UCSD-AML1 (cell line): ENCODE results near the gene C1orf35.

ENCODE experiments used
- DNase-seq: peaks from one replicate; lab custom pipeline; 2025; ENCODE audit not compliant: unreplicated experiment; lab: John Stamatoyannopoulos, UW

Gene C1orf35

DNA sequence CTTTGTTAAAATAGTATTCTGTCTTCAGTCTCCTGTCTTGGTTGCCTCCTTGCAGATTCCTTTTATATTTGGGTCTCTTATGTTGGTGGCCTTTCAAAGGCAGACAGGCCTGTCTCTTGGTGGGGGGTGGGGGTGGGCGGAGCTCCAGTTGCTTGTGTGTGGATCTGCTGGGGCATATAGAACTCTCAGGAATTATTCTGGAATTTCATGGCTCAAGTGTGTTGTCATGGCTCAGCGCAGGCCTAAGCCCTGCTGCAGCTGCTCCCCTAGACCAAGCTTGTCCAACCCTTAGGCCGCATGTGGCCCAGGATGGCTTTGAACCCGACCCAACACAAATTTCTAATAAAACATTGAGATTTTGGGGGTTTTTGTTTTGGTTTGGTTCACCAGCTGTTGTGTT lies 8.0 kb downstream of the C1orf35 start:
- DNase-seq: no peak

DNA sequence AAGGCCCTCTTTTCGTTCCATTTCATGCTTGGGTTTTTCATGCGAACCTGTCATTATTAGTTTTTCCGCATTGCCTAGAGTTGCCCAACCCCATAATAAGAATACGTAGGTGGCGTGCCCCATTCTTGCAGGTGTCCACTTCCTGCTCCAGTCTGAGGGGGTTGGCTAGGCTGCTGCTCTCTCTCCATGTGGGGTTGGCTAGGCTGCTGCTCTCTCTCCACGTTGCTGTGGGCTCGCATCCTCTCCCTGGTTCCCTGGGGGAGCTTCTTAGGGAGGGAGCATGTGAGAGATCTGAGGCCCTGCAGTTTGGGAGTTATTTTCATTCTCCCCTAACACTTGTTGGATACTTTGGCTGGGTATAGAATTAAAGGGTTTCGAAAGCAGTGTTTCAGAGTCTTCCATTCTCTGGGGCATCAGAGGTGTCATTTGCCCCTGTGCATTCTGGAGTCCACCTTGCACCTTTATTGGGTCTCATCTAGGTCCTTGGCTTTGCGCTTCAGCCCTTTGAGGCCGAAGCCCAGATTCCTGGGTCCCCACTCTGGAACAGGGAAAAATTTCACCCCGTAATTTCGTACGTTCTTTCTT lies 8.6 kb downstream of the C1orf35 start:
- DNase-seq: no peak

DNA sequence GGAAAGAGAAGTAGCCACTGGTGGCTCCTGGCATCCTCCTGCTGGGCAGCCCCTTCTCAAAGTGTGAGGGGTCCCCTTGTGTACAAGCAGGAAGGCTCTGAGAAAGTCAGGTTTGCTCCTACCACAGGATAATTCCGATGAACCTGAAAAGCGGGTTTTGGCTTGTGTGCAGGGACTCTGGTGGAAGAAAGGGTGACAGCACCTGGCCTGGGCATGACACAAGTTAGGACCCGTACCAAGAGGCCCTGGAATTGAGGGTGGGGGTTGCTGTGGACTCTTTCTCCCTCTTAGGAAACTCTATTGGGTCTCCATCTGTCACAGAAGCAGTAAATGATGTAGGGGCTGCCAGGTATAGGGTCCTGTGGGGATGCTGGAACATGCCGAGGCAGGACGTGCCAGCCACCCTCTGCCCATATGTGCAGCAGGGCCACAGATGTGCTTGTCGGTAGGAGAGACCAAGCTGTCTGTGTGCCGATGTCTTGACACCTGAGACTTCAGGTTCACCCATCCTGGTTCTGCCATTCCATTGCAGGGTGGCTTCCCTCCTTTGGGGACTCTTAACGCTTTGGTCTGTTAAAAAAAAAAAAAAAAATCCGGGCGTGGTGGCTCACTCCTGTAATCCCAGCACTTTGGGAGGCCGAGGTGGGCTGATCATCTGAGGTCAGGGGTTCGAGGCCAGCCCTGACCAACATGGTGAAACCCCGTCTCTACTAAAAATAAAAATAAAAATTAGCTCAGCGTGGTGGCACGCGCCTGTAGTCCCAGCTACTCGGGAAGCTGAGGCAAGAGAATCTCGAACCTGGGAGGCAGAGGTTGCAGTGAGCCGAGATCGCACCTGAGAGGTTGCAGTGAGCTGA lies 9.8 kb downstream of the C1orf35 start:
- DNase-seq: no peak

DNA sequence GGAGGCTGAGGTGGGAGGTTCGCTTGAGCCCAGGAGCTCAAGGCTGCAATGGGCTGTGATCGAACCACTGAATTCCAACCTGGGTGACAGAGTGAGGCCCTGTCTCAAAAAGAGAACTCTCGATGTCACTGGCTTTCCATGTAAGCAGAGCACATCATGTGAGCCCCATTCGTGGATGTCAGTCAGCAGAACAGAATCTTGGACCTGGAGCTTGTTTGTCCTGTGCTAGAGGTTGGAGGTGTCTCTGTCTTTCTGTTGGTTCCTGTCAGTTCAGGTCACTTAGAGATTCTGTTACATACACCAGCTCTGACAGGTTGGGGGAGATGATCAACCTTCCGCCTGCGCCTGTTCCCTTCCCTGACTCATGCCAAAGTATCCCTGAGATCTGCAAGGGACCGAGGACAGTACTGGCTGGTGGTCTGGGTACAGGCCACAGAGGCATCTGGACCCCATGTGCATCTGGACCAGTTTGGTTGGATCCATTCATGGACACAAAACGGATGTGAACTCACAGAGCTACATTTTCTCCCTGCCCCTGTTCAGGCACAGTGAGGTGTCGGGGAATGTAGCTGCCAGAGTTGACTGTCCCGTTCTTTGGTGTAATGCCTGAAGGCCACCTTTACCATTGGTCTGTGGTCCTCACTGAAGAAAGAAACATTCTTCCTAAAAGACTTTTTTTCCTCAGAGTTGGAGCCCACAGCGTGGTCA lies 10.6 kb downstream of the C1orf35 start:
- DNase-seq: no peak

DNA sequence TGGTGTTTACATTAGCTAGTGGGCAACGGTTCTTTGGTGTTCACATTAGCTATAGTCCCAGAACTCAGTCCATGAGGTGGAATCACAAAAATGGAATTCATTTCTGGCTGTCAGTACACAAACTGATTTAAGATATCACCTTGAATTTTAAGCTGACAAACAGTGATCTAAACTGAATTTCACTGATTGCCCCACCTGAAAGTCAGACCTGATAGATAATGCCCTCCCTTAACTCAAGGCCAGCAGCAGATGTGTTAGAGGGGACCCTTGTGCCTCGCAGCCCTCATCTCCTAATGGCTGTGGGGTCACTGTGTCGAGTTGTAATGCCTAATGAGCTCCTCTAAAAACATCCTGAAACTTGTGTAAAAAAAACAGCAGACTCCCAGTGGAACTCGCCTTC lies 12.0 kb downstream of the C1orf35 start:
- DNase-seq: no peak

DNA sequence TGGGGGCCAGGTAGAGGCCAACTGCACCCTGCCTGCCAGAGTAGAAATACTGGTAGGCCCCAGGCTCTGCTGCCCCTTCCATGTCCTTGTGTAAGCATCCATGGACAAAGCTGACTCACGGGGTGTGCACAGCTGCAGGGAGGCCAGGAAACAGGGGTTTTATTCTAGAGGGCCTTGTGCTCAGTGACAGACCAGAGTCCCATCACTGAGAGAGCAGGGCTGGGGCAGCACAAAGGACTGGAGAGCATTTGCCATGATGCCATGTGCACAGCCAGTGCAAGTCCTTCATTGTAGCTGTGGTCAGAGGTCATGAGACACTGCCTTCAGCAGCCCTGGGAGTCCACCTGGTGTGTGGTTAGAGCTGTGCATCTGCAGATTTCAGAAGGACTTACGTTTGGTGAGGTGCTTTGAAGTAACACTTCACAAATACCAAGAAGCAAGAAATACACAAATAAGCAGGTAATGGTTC lies 12.5 kb downstream of the C1orf35 start:
- no peak for DNase-seq

DNA sequence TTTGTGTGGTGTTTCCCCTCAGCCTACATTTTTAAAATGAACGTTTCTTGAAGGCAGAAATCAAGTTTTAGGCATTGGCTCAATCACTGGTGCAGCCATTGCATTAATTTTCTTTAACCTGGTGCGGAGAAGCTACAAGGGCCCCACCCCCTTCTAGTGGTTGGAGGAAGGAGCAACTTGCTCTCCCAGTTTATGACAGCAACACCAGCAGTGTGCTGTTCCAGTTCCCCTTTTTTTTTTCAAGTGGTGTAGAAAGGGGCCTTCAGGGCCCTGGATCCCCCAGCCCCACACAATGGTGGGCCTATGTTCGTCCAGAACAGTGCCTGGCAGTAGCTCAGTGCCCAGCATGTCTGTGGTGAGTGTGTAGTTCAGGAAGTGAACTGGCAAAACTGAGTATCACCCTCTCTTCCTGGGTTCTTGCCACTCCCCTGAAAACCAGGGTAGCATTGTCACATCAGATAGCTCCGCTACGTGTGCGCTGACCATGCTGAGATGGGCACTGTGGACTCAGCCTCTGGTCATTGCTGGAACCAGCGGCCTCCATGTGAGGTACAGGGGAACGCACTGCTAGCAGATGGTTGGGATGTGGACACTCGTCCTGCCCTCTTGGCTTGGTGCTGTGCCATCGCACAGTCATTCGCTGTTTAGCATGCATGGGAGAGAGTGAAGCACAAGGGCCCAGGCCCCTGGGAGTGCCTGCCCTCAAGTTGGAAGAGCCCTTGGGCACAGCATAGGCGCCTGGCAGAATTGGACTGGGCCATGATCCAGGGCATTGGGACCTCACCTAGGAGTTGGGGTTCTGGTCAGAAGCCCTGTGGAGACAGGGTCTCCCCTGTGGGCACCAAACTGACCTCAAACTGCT lies 13.4 kb downstream of the C1orf35 start:
- DNase-seq: no peak

DNA sequence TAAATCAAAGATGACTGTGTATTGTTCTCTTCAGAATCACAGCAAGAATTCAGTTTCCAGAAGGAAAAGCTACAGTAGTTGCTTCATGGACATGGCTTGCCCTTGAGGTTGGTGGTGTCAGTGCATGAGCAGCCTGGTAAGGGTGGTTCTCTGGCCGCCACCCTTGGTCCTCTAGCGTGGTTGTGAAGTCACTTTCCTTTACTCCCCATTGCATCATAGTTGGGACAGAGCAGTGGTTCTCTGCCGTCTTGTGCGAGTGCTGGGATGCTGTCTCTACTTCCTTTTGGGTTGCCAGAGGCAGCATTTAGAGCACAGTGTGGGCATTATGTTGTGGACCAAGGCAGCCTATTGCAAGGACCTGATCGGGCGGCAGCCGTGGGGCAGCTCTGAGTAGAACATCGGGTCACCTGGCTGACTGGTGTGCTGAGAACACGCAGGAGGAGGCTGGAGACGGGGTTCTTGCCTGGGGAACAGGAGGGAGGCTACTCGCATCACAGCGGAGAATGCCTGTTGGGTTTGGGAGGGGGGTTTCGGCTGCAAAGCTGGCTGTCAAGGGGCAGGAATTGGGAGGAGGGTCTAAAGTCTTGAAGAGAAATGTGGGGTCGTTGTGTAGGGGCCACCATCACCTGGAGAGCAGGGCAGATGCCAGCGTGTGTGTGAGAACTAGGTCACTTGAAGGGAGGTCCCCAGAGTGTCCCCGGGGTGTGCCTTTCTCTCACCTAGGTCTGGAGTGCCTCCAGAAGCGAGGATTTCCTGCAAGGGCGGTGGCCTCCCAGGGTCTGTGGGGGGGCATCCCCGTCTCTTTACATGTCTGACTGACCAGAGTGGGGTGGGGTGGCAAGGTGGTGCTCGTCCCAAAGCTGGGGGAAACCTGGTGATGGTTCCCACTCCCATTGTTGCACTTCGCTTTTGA lies 14.3 kb downstream of the C1orf35 start:
- DNase-seq: no peak

DNA sequence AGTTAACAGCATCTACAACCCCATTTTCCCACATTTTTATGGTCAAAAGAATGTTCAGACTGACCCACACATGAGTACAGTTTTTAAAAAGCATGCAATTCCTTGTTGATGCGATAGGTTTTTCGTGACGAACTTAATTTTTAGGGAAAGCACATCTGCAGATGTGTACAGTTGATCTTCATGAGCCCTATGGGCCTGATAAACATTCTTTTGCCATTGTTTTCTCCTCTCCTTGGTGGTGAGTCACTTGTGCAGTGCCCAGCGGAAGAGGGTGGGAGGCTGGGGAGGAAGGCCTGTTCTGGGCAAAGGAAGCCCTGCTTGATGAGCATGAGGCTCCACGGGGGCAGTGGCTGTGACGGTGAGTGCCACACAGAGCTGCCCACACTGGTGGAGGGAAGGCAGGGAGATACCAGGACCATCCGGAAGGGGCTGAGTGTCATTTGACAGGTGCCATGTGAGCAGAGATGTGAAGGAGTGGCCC lies 15.3 kb downstream of the C1orf35 start:
- DNase-seq: peak; percentile 76

DNA sequence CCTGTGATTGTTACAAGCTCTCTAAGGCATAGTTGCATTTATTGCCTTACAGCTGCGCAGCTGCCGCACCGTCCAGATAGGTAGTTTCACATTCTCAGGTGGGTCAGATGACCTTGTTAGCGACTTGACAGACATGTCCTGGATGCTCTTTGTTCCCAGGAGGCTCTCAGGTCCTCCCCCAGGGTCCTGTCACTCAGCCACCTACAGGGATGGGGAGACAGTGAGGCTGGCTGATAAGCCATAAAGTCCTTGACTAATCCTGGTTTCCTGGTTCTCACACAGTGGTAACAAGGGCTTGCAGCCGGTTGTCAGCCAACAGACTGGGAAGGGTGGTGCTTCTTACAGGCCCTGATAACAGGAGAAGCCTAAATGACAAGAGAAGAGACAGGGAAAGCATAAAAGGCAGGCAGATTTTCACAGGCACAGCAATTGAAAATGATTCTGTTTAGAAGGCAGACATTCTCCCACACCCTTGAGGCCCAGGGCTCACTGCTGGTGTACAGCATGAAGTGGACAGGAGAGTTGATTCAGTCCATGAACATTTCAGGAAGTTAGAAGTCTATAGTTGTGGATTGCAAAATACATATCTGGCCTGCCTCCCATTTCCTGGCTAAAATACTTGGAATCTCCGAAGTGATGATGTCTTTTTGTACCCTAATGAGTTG lies 17.7 kb downstream of the C1orf35 start:
- DNase-seq: no peak

DNA sequence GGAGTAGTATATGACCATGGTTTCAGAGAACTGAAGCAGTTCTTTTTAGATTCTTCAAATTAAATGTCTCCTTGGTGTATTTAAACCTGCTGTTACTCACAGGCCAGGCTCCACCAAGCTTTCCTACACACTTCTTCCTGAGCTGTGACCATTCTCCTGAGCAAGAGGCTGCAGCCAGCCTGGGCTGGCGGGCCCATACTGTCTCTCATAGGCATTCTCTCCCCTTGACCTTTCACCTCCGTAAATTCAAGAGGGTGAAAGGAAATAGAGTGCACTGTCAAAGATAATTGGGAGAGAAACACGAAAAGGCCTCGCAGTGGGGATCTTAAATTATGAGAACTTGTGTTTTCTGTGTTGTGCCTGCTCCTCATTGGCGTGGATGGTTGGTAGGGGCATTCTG lies 18.3 kb downstream of the C1orf35 start:
- DNase-seq: no peak

DNA sequence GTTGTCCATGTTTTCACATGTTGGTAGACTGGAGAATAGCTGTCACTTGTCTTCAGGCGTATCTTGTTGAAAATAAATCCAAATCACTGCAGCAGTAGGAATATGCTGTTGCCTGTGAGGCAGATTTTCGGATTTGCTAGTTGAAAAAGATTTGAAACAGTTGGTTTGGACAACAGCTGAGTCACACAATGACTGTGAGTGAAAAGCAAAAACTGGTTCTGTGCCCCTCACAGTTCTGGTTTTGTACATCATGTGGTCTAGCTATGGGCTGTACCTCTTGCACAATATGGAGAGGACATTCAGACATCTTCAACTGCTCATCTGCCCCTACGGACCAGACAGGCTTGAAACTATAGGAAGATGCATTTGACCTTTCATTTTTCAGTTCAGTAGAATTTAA lies 18.8 kb downstream of the C1orf35 start:
- no peak for DNase-seq

DNA sequence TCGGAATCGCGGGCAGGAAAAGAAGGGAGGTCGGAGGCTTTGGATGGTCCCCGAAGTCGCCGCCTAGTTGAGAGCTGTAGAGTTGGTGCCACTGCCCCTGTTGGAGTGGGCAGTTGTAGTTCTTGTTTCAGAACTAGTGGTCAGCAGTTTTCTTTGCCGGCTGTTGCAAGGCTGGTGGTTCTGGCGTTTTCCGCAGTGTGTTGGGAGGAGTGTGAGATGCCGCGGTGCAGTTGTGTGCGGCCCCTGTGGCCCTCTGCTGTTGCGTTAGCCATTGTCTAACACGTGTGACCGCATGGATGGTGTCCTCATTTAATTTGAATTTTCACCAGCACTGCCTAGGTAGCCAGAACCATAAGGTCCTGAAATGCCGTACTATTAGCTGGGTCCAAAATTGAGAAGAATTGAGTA lies 19.2 kb downstream of the C1orf35 start:
- DNase-seq: no peak

DNA sequence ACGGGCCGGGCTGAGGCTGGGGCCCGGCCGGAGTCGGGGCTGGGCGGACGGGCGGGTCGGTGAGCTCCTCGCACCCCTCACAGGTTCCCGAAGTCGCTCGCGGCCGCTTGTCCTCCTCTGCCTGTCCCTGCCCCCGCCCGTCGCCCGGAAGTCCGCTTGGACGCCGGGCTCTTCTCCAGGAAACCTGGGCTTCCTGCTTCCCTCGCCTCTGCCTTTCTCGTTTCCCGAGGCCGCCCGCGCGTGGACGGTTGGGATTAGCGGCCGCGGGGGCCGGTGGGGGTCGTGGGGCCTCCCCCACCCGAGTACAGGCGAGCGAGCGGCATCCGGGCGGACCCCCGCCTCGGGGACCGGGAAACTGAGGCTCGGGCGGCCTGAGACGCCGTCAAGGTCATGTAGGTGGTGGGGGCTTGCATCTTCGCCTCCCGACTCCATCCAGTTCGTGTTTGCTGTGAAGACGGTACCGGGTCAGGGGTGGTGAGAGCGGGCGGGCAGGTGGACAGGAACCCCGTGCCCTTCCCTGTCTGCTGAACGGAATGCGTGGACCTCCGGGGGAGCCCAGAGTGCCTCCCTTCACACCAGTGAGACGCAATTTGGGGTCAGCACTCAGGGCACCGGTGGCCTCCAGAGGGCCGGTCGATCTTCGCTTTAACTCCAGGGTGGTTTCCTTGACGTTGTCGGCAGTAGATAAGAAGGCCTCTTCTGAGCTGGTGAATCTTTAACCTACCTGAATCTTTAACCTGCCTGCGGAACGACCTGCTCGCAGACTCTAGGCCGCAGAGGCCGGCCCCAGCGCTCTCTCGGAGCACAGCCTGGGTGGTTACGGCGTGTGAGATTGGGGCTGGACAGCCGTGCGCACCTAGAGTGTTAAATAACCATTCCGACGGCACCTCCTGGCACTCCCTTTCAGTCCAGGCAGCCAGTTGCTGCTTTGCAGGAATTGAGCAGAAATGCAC lies 19.9 kb downstream of the C1orf35 start:
- DNase-seq: peak; percentile 60

DNA sequence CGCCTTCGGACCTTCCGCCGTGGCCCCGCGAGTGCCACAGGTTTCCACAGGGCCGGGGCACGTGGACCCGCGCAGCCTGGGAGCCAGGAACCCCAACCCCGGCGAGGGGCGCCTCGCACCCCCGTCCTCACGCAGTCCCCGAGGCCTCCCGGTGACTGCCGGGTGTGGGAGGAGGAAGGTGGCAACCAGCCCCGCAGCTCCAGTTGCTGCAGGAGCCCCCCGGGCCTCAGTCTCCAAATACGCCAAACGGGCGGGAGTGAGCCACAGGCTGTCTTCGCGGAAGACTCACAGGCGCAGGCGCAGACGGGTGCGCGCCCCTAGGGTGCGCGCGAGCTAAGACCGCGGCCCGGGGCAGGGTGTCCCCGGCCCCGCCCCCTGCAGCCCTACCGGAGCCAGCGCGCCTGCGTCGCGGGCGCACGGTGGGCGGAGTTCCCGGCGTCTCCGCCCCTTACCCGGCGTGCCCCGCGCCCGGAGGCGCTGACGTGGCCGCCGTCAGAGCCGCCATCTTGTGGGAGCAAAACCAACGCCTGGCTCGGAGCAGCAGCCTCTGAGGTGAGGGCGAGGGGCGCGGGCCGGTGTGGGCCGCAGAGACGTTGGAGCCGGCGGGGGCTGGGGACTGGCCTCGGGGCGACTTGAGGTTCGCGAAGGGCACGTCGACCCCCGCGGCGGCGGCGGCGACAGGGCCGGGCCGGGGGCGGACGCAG lies 20.8 kb downstream of the C1orf35 start, which contains the start of gene ARF1:
ARF1 (plus strand) TSS at position 495 of the 704 bp plus-strand sequence. CDS start 14,407 bp downstream, outside the sequence.
- peak; percentile 97 for DNase-seq

DNA sequence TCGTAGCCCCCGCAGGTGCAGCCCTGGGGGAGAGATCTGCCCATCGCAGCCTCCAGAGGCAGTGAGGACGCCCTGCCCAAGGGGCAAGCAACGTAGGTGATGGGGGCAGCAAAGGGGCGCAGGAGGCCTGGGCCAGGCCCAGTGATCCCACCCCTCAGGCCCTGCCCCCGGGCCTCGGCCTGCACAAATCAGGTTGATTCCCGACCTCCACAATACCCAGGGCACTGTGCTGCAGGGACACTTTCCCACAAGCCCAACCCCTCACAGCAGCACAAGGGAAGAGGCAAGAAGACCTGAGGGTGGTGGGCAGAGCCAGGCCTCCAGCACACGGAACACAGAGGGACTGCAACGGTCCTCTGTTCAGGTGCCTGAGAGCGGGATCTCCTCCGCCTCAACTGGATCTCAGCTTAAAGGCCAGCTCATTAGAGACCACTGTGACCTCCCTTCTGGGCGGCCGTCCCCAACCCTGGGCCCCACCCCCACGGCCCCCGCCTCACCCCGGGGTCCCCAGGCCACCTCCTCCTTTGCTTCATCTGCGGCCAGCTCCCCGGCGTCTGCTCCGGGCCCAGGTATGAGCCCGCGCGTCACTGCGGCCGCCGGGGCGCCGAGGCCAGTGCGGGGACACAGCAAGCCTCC lies 21.4 kb downstream of the C1orf35 start:
- no peak for DNase-seq

DNA sequence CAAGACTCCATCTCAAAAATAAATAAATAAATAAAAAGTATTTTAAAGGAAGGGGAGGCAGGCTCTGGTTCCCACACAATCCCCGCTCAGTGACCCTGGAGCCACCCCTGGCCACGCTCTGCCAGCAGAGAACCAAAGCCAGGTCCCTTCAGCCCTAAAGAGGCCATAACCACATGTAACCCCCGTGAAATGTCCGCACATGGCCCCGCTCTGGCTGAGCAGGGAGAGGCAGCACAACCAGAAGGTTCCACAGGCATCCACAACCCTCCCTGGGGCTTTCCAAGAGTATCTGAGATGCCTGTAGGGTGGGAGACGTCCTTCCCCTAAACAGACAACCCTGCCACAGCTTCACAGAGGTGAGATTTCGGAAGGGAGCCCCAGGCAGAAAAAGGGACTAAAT lies 22.0 kb downstream of the C1orf35 start:
- DNase-seq: no peak
